HepG2 (cell line): ENCODE data around the gene MTRR. TPM values are rescaled to one million over a fixed set of nuclear protein-coding genes. Genes with fewer than 3 reads are reported as not detected.

Experiments
- ATAC-seq: fragments of 200-7000 bp; cut with Tn5 transposase; 3 replicates; pipeline ENCODE4 v1.9.1; 2020; ENCODE audit warnings: mild to moderate bottlenecking, moderate library complexity
- BruUV-seq: library from RNA; stranded (reverse); fragments of 400-500 nt; replicated peaks from 2 replicates; lab custom pipeline; 2021; lab: Mats Ljungman, UMichigan
- CTCF ChIA-PET: fragments of 300-600 bp; formaldehyde crosslinking; extraction: SDS; loops from one replicate; lab custom pipeline; 2021; ENCODE audit warnings: low total read pairs, inconsistent platforms, low intra/inter-chr PET ratio; lab: Yijun Ruan, JAX
- POLR2A ChIA-PET: fragments of 350-600 bp; sonication (Branson Sonifier 250); formaldehyde crosslinking; loops from one replicate; lab custom pipeline; 2020; ENCODE audit warnings: antibody characterized with exemption, inconsistent platforms; lab: Yijun Ruan, JAX
- DNase-seq: peaks from one replicate; pipeline ENCODE4 v3.0.0-alpha.2; 2015; ENCODE audit warnings: low spot score
- FAIRE-seq: peaks from 3 replicates; lab custom pipeline; 2011; peaks lifted over from hg19 to GRCh38; lab: Jason Lieb, UNC
- H2AFZ ChIP-seq: one replicate; pipeline ENCODE4 v1.6.1; 2011; ENCODE audit warnings: low read length, inconsistent platforms
- H3K27ac ChIP-seq: fragments of 300-600 bp; 3 replicates; pipeline ENCODE4 v1.8.0; 2011; ENCODE audit warnings: mixed run types, mild to moderate bottlenecking, mixed read lengths, low read length, inconsistent platforms; ENCODE audit not compliant: insufficient read depth; ENCODE audit errors: extremely low read length
- H3K27me3 ChIP-seq, 2 experiments: fragments of 200-600 bp in 1 of 2; 2 replicates in 1 of 2; 3 replicates in 1 of 2; pipeline versions ENCODE4 v1.6.0 to v1.8.0; 2011; ENCODE audit warnings: low read length in 2 of 2, mild to moderate bottlenecking in 2 of 2, moderate library complexity in 2 of 2, inconsistent platforms in 1 of 2; ENCODE audit not compliant: insufficient read depth in 2 of 2, control insufficient read depth in 1 of 2
- H3K36me3 ChIP-seq, 2 experiments: fragments of 200-600 bp in 1 of 2; replicated peaks in 1 of 2; 2 replicates in 1 of 2; 3 replicates in 1 of 2; pipeline versions ENCODE4 v1.5.1 to v1.8.0; 2011; ENCODE audit warnings: low read length in 2 of 2, inconsistent platforms in 1 of 2; ENCODE audit not compliant: insufficient read depth in 2 of 2, control insufficient read depth in 1 of 2
- H3K4me1 ChIP-seq: 2 replicates; pipeline ENCODE4 v1.5.1; 2012; ENCODE audit warnings: low read length, inconsistent platforms; ENCODE audit not compliant: insufficient read depth
- H3K4me2 ChIP-seq: 2 replicates; pipeline ENCODE4 v1.6.0; 2011; ENCODE audit warnings: low read depth, low read length, inconsistent platforms
- H3K4me3 ChIP-seq, 3 experiments: fragments of 200-600 bp in 1 of 3; sonication (generic), shearing (Covaris generic) in 1 of 3; replicated peaks in 1 of 3; 2 replicates each; pipeline ENCODE4 v1.5.1; 2011 to 2016; ENCODE audit warnings: low read length in 3 of 3, inconsistent platforms in 2 of 3, low read depth in 2 of 3, mild to moderate bottlenecking in 2 of 3, control low read depth in 1 of 3, mixed read lengths in 1 of 3; ENCODE audit not compliant: insufficient read depth in 1 of 3
- H3K79me2 ChIP-seq: one replicate; pipeline ENCODE4 v1.6.1; 2011; ENCODE audit warnings: low read length, inconsistent platforms; ENCODE audit not compliant: insufficient read depth
- H3K9ac ChIP-seq: 2 replicates; pipeline ENCODE4 v1.6.0; 2011; ENCODE audit warnings: mild to moderate bottlenecking, low read depth, low read length, inconsistent platforms; ENCODE audit not compliant: insufficient read depth
- H3K9me3 ChIP-seq: 2 replicates; pipeline ENCODE4 v1.5.1; 2012; ENCODE audit warnings: mild to moderate bottlenecking, low read length
- H4K20me1 ChIP-seq: 2 replicates; pipeline ENCODE4 v1.6.0; 2011; ENCODE audit warnings: inconsistent platforms, mild to moderate bottlenecking, low read length, moderate library complexity; ENCODE audit not compliant: insufficient read depth
- ATM ChIP-seq: fragments of 450-650 bp; IDR thresholded peaks from 2 replicates; pipeline ENCODE4 v1.7.1; 2017; ENCODE audit warnings: mild to moderate bottlenecking, borderline replicate concordance
- GZF1 ChIP-seq: sonication (generic); formaldehyde crosslinking; IDR thresholded peaks from 2 replicates; pipeline ENCODE4 v1.5.1; 2020; ENCODE audit warnings: mild to moderate bottlenecking, missing genetic modification reagents
- HINFP ChIP-seq: sonication (generic); formaldehyde crosslinking; IDR thresholded peaks from 2 replicates; pipeline ENCODE4 v1.4.0; 2020; ENCODE audit warnings: low read depth, mild to moderate bottlenecking, missing genetic modification reagents
- MYPOP ChIP-seq: sonication (generic); formaldehyde crosslinking; IDR thresholded peaks from 2 replicates; pipeline ENCODE4 v1.8.1; 2023; ENCODE audit warnings: mild to moderate bottlenecking, moderate library complexity, missing genetic modification reagents
- PHF21A ChIP-seq: sonication (generic); formaldehyde crosslinking; IDR thresholded peaks from 2 replicates; pipeline ENCODE4 v1.5.0; 2020; ENCODE audit warnings: mild to moderate bottlenecking, missing genetic modification reagents
- RBAK ChIP-seq: sonication (generic); formaldehyde crosslinking; IDR thresholded peaks from 2 replicates; pipeline ENCODE4 v1.5.1; 2020; ENCODE audit warnings: mild to moderate bottlenecking, missing genetic modification reagents
- RXRA ChIP-seq: sonication (generic); formaldehyde crosslinking; IDR thresholded peaks from 2 replicates; pipeline ENCODE4 v1.5.1; 2020; ENCODE audit warnings: missing genetic modification reagents
- SMARCE1 ChIP-seq: fragments of 450-650 bp; IDR thresholded peaks from 2 replicates; pipeline ENCODE4 v1.6.1; 2017; ENCODE audit warnings: borderline replicate concordance
- STAT5B ChIP-seq: sonication (generic); formaldehyde crosslinking; IDR thresholded peaks from 2 replicates; pipeline ENCODE4 v1.4.0; 2020; ENCODE audit warnings: missing genetic modification reagents
- STAT6 ChIP-seq: sonication (generic); formaldehyde crosslinking; IDR thresholded peaks from 2 replicates; pipeline ENCODE4 v1.4.0; 2020; ENCODE audit warnings: missing genetic modification reagents, mild to moderate bottlenecking, borderline replicate concordance
- TEF ChIP-seq: sonication (generic); formaldehyde crosslinking; IDR thresholded peaks from 2 replicates; pipeline ENCODE4 v1.5.0; 2020; ENCODE audit warnings: missing genetic modification reagents
- ZNF547 ChIP-seq: sonication (generic); formaldehyde crosslinking; IDR thresholded peaks from 2 replicates; pipeline ENCODE4 v1.5.1; 2020; ENCODE audit warnings: mild to moderate bottlenecking, missing genetic modification reagents
- ZNF644 ChIP-seq: IDR thresholded peaks from 2 replicates; pipeline ENCODE4 v1.6.1; 2016; ENCODE audit warnings: low read depth
- ZSCAN31 ChIP-seq: sonication (generic); formaldehyde crosslinking; IDR thresholded peaks from 2 replicates; pipeline ENCODE4 v1.5.0; 2020; ENCODE audit warnings: low read depth, mild to moderate bottlenecking, missing genetic modification reagents
- WGBS: methylation state at CpG from one replicate; pipeline ENCODE4 v1.1.6; 2017; ENCODE audit warnings: low lambda C conversion rate; 5-methylcytosine and 5-hydroxymethylcytosine counted together
- in situ Hi-C: cut with HindIII; loops from 2 replicates; pipeline ENCODE4 v1.10.0; 2017; ENCODE audit warnings: low pct_unique_long_range_greater_than_20kb; ENCODE audit not compliant: extremely low pct_ligation_motif_present
- intact Hi-C: fragments of 100-400 bp; cut with micrococcal nuclease; formaldehyde crosslinking; loops from one replicate; pipeline ENCODE4 v1.10.0; 2022; ENCODE audit not compliant: unreplicated experiment
- polyA plus RNA-seq, 8 experiments: library from polyadenylated mRNA; depleted of rRNA in 3 of 8; stranded (reverse) in 7 of 8; unstranded in 1 of 8; fragments of >200 nt; fragmentation: Illumina TruSeq in 4 of 8; extraction: Trizol in 4 of 8; gene quantifications; 2 replicates each; pipeline versions ENCODE4 v1.2.1 to v1.2.3, GENCODE V29; 2011 to 2016; ENCODE audit warnings: low read depth in 4 of 8, missing spikeins in 1 of 8, mixed read lengths in 1 of 8; ENCODE audit not compliant: insufficient read depth in 1 of 8
- total RNA-seq, 5 experiments: library from RNA; depleted of rRNA; stranded (reverse); fragments of >200 nt; fragmentation: Illumina TruSeq; extraction: Trizol; gene quantifications; 2 replicates each; pipeline ENCODE4 v1.2.3, GENCODE V29; 2016; ENCODE audit warnings: low read depth in 1 of 5
- TF ChIP-seq, protein P1 (sequence below): fragments of 450-650 bp; IDR thresholded peaks from 2 replicates; pipeline ENCODE4 v1.6.1; 2017
- TF ChIP-seq, protein P2 (sequence below): sonication (generic); formaldehyde crosslinking; IDR thresholded peaks from 2 replicates; pipeline ENCODE4 v1.8.1; 2023; ENCODE audit warnings: mild to moderate bottlenecking, missing genetic modification reagents

MTRR gene
- total and polyA plus RNA-seq, 2 of the 13 experiments (the other 11 are each of a cell fraction or from before 2014, with no cell fraction given), result 39.2 to 59.2 TPM

DNA sequence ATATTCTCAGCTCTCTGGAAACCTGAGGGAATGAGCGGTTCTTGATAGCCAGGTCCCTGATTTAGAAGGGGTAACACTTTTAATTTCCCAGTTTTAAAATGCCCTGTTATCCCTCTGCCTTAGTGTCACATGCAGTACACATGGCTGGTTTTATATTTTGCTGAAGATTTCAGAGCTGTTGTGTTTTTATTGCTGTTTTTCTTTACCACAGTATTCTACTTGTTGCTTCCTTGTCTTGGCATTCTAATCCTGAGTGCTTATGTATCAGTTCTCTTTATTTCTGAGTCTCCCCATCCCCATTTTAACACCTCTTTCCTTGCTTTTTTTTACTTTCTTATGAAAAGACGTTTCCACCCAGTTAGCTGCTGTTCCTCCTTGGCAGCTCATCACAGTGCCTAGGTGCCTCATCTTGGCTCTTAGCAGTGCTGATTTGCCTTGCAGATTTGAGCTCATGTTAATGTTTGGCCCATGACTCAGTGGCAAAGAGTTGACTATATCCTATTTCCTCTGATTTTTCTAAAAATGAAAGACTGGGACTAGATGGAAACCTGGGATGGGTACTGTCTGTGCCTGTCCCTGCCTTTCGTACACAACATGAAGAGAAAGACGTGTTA is 3.7 kb downstream of the MTRR start:
- no peaks in the 10 kb centered on the region; a peak in 1 of 5 replicates for H3K27me3 ChIP-seq
- 94% methylated on average over 4 of the region's 4 CpGs for whole genome bisulfite sequencing
- H3K9me3 ChIP-seq, result no peaks in the 10 kb centered on the region
- H3K4me3 ChIP-seq, result no peak overlapping the region
- intact Hi-C loops (loop anchor here (5.0 kb wide), 1 partner anchor 1240 kb away; the partner anchor contains the start of genes NSUN2 and SRD5A1), in situ Hi-C loops (no loop called here)
- ATAC-seq (no peak), DNase-seq (no peak), FAIRE-seq (no peak)
- H2AFZ ChIP-seq, result no peak overlapping the region
- POLR2A ChIA-PET, result interaction anchor here (1.9 kb wide), 1 partner anchor 22 kb away, joined by 4 read pairs; the partner anchor contains the start of gene CFAP90
- BruUV-seq, result no TSS peak
- peaks cover 53% of the 10 kb centered on the region for H3K4me1 ChIP-seq
- H4K20me1 ChIP-seq, result peaks cover 15% of the 10 kb centered on the region; the same call in 1 of the 2 replicates
- no peak overlapping the region for H3K27ac ChIP-seq
- CTCF ChIA-PET, result no interaction called here
- no peak overlapping the region for H3K4me2 ChIP-seq
- H3K79me2 ChIP-seq, result peaks cover 87% of the 10 kb centered on the region
- H3K36me3 ChIP-seq, result peaks cover 3 to 53% of the 10 kb centered on the region in 2 experiments
- H3K9ac ChIP-seq, result no peak overlapping the region
- TF ChIP-seq MYPOP (CRISPR knock-in tag) (no peak), ZNF547 (CRISPR knock-in tag) (no peak), RBAK (no peak), TEF (no peak), PHF21A (no peak), GZF1 (no peak), ZNF644 (CRISPR knock-in tag) (no peak), HINFP (CRISPR knock-in tag) (no peak), STAT5B (CRISPR knock-in tag) (no peak), STAT6 (CRISPR knock-in tag) (no peak), RXRA (CRISPR knock-in tag) (no peak), ZSCAN31 (no peak), SMARCE1 (no peak), ATM (no peak)
- TF ChIP-seq, protein P1, sequence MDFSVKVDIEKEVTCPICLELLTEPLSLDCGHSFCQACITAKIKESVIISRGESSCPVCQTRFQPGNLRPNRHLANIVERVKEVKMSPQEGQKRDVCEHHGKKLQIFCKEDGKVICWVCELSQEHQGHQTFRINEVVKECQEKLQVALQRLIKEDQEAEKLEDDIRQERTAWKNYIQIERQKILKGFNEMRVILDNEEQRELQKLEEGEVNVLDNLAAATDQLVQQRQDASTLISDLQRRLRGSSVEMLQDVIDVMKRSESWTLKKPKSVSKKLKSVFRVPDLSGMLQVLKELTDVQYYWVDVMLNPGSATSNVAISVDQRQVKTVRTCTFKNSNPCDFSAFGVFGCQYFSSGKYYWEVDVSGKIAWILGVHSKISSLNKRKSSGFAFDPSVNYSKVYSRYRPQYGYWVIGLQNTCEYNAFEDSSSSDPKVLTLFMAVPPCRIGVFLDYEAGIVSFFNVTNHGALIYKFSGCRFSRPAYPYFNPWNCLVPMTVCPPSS, result no peak
- TF ChIP-seq, protein P2, sequence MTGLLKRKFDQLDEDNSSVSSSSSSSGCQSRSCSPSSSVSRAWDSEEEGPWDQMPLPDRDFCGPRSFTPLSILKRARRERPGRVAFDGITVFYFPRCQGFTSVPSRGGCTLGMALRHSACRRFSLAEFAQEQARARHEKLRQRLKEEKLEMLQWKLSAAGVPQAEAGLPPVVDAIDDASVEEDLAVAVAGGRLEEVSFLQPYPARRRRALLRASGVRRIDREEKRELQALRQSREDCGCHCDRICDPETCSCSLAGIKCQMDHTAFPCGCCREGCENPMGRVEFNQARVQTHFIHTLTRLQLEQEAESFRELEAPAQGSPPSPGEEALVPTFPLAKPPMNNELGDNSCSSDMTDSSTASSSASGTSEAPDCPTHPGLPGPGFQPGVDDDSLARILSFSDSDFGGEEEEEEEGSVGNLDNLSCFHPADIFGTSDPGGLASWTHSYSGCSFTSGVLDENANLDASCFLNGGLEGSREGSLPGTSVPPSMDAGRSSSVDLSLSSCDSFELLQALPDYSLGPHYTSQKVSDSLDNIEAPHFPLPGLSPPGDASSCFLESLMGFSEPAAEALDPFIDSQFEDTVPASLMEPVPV (CRISPR knock-in tag), result no peak
